Suprapubic skin (tissue), 4 donors: ENCODE results near the gene ENOX2.

Experiments
- CTCF ChIP-seq, 2 donors: fragments of 200-600 bp in 1 of 2; fragments of 450-650 bp in 1 of 2; sonication (generic) in 1 of 2; IDR thresholded peaks; one replicate each; pipeline ENCODE4 v1.5.1; 2016 to 2019; ENCODE audit warnings: antibody characterized with exemption in 2 of 2, mild to moderate bottlenecking in 1 of 2, moderate library complexity in 1 of 2
- POLR2A ChIP-seq, 2 donors: fragments of 450-650 bp; IDR thresholded peaks; one replicate each; pipeline ENCODE4 v1.6.1; 2017; ENCODE audit warnings: antibody characterized with exemption in 2 of 2, mild to moderate bottlenecking in 2 of 2, moderate library complexity in 2 of 2
- POLR2AphosphoS5 ChIP-seq, 3 donors: sonication (generic); formaldehyde crosslinking; IDR thresholded peaks; one replicate each; pipeline ENCODE4 v1.6.1; 2017; ENCODE audit warnings: antibody characterized with exemption in 3 of 3

- no peak for TF ChIP-seq CTCF (IDR thresholded peaks at IDR 0.05)
- TF ChIP-seq POLR2A (IDR thresholded peaks at IDR 0.05) = no peak
- no peak for TF ChIP-seq POLR2AphosphoS5 (IDR thresholded peaks at IDR 0.05)
These were observed 184.9 kb downstream of the ENOX2 start for GRCh38 chrX:130718137-130718536.
